ENCODE measurements around the gene MOK. TPM values are rescaled to one million over a fixed set of nuclear protein-coding genes. Genes with fewer than 3 reads are reported as not detected.

The MOK gene
- total RNA-seq, 6 experiments from 2014 or later, result 2.7 to 4.7 (median 3.8) TPM

DNA sequence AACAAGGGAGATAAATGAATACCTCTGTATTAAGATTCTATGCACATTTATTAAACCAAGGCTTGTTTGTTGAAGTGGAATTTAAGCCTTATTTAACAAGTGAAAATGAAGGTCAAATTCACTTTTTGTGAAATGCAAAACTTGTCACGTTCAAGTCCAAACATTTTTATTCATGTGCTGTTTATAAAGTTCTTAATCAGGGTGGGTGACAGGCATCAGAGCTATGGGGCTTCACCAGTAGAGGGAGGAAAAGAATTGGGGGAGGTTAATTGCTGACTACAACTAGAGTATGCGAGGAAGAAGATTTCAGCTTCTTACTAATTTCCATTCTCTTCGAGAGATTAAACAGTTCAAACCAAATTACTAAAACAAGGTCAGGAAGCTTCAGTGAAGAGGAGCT lies 9.7 kb downstream of the MOK start:
- Histone ChIP-seq H3K9me3 (no peaks in the 10 kb centered on the region), H3K27ac (no peak overlapping the region), H3K36me3 (no peaks in the 10 kb centered on the region), H3K27me3 (no peaks in the 10 kb centered on the region), H3K4me1 (no peaks in the 10 kb centered on the region), H3K4me3 (no peak overlapping the region)
- WGBS (ENCODE audit: insufficient coverage, low coverage, low lambda C conversion rate, missing lambda C conversion rate), result 53% methylated on average over 3 of the region's 3 CpGs
- intact Hi-C loops (cut with DNase I), result no loop called here
- DNase-seq, result no peak
- no peak for TF ChIP-seq POLR2A (IDR thresholded peaks at IDR 0.05)
- TF ChIP-seq, protein P1, sequence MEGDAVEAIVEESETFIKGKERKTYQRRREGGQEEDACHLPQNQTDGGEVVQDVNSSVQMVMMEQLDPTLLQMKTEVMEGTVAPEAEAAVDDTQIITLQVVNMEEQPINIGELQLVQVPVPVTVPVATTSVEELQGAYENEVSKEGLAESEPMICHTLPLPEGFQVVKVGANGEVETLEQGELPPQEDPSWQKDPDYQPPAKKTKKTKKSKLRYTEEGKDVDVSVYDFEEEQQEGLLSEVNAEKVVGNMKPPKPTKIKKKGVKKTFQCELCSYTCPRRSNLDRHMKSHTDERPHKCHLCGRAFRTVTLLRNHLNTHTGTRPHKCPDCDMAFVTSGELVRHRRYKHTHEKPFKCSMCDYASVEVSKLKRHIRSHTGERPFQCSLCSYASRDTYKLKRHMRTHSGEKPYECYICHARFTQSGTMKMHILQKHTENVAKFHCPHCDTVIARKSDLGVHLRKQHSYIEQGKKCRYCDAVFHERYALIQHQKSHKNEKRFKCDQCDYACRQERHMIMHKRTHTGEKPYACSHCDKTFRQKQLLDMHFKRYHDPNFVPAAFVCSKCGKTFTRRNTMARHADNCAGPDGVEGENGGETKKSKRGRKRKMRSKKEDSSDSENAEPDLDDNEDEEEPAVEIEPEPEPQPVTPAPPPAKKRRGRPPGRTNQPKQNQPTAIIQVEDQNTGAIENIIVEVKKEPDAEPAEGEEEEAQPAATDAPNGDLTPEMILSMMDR (IDR thresholded peaks at IDR 0.05), result peak in 1 of 4 donors; percentile 5
- no peak for ATAC-seq

- H3K36me3 ChIP-seq, result no peaks in the 10 kb centered on the region
- intact Hi-C loops (cut with DNase I), result no loop called here
- no peak overlapping the region for H3K4me3 ChIP-seq
- TF ChIP-seq, protein P1 (IDR thresholded peaks at IDR 0.05), result no peak
- no peak for TF ChIP-seq POLR2A (IDR thresholded peaks at IDR 0.05)
- DNase-seq, result no peak
- no peak overlapping the region for H3K27ac ChIP-seq
- ATAC-seq, result no peak
- no peaks in the 10 kb centered on the region for H3K27me3 ChIP-seq
- no peaks in the 10 kb centered on the region for H3K9me3 ChIP-seq
- WGBS (ENCODE audit: insufficient coverage, low coverage, low lambda C conversion rate, missing lambda C conversion rate), result 84% methylated on average over 5 of the region's 6 CpGs
- H3K4me1 ChIP-seq, result no peaks in the 10 kb centered on the region
Measured at GRCh38 chr14:102293781-102294180, 11.2 kb downstream of the MOK start.

GRCh38 chr14:102292441-102292840 lies 12.5 kb downstream of the MOK start:
- DNase-seq (no peak), ATAC-seq (no peak)
- Histone ChIP-seq H3K36me3 (no peaks in the 10 kb centered on the region), H3K27me3 (no peaks in the 10 kb centered on the region), H3K4me3 (no peak overlapping the region), H3K27ac (no peak overlapping the region), H3K9me3 (no peaks in the 10 kb centered on the region), H3K4me1 (no peaks in the 10 kb centered on the region)
- intact Hi-C loops (cut with DNase I), result no loop called here
- TF ChIP-seq, protein P1 (IDR thresholded peaks at IDR 0.05), result no peak
- TF ChIP-seq POLR2A (IDR thresholded peaks at IDR 0.05), result no peak
- 100% methylated on average over 1 of the region's 1 CpG for WGBS (ENCODE audit: insufficient coverage, low coverage, low lambda C conversion rate, missing lambda C conversion rate)

DNA sequence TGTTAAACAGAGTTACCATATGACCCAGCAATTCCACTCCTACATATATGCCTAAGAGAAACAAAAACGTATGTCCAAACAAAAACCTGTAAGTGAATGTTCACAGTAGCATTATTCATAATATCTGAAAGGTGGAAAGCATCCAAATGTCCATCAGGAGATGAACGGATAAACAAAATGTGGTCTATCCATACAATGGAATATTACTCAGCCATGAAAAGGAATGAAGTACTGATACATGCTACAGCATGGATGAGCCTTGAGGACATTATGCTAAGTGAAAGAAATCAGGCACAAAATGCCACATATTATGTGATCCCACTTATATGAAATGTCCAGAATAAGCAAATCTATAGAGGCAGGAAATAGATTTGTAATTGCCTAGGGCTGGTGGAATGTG lies 16.8 kb downstream of the MOK start:
- H3K36me3 ChIP-seq, result no peaks in the 10 kb centered on the region
- DNase-seq (no peak), ATAC-seq (no peak)
- H3K4me1 ChIP-seq, result no peaks in the 10 kb centered on the region
- H3K27ac ChIP-seq, result no peak overlapping the region
- H3K27me3 ChIP-seq, result no peaks in the 10 kb centered on the region
- TF ChIP-seq POLR2A (IDR thresholded peaks at IDR 0.05), result no peak
- TF ChIP-seq, protein P1 (IDR thresholded peaks at IDR 0.05), result no peak
- WGBS (ENCODE audit: insufficient coverage, low coverage, low lambda C conversion rate, missing lambda C conversion rate), result 88% methylated on average over 1 of the region's 2 CpGs
- H3K9me3 ChIP-seq, result no peaks in the 10 kb centered on the region
- intact Hi-C loops (cut with DNase I), result no loop called here
- no peak overlapping the region for H3K4me3 ChIP-seq

GRCh38 chr14:102285106-102285505 lies 19.9 kb downstream of the MOK start:
- no peak overlapping the region for H3K4me3 ChIP-seq
- TF ChIP-seq POLR2A (IDR thresholded peaks at IDR 0.05), result no peak
- TF ChIP-seq, protein P1 (IDR thresholded peaks at IDR 0.05), result no peak
- H3K27me3 ChIP-seq, result no peaks in the 10 kb centered on the region
- no peak for DNase-seq
- H3K27ac ChIP-seq, result no peak overlapping the region
- H3K4me1 ChIP-seq, result no peaks in the 10 kb centered on the region
- H3K9me3 ChIP-seq, result no peaks in the 10 kb centered on the region
- intact Hi-C loops (cut with DNase I), result no loop called here
- ATAC-seq, result no peak
- WGBS (ENCODE audit: insufficient coverage, low coverage, low lambda C conversion rate, missing lambda C conversion rate), result 82% methylated on average over 2 of the region's 2 CpGs
- H3K36me3 ChIP-seq, result no peaks in the 10 kb centered on the region
